Kidney epithelial cell (primary cell): ENCODE data around the gene B4GALT5. TPM values are rescaled to one million over a fixed set of nuclear protein-coding genes. Genes with fewer than 3 reads are reported as not detected.

ENCODE experiments used
- DNase-seq: peaks from one replicate; pipeline ENCODE4 v3.0.0-alpha.2; 2010; ENCODE audit warnings: low read depth
- H3K27me3 ChIP-seq: 2 replicates; pipeline ENCODE4 v1.6.0; 2011; ENCODE audit warnings: low read length; ENCODE audit not compliant: control insufficient read depth, insufficient read depth
- H3K36me3 ChIP-seq: 2 replicates; pipeline ENCODE4 v1.5.1; 2011; ENCODE audit warnings: low read length; ENCODE audit not compliant: control insufficient read depth, insufficient read depth
- H3K4me3 ChIP-seq: 2 replicates; pipeline ENCODE4 v1.5.1; 2011; ENCODE audit warnings: low read depth, mild to moderate bottlenecking, control low read depth, low read length
- CTCF ChIP-seq: IDR thresholded peaks from 2 replicates; pipeline ENCODE4 v1.5.1; 2011; ENCODE audit warnings: mild to moderate bottlenecking, moderate library complexity, low read length, control low read depth, inconsistent platforms; ENCODE audit not compliant: insufficient read depth, poor library complexity, severe bottlenecking
- total RNA-seq: library from RNA; depleted of rRNA; stranded (reverse); fragments of >200 nt; gene quantifications from 2 replicates; pipeline ENCODE4 v1.2.3, GENCODE V29; 2015

The B4GALT5 gene
- total RNA-seq, 1 donor from 2014 or later: 67.6 TPM

- Histone ChIP-seq H3K4me3 (no peak overlapping the region), H3K27me3 (no peaks in the 10 kb centered on the region), H3K36me3 (peaks cover 2% of the 10 kb centered on the region)
- TF ChIP-seq CTCF: no peak
- no peak for DNase-seq
Measured at GRCh38 chr20:49641683-49642656, 71.7 kb downstream of the B4GALT5 start.

- TF ChIP-seq CTCF: no peak
- Histone ChIP-seq H3K4me3 (no peak overlapping the region), H3K27me3 (no peaks in the 10 kb centered on the region), H3K36me3 (peaks cover 8% of the 10 kb centered on the region)
- no peak for DNase-seq
Measured at GRCh38 chr20:49637046-49637637, 76.5 kb downstream of the B4GALT5 start.

GRCh38 chr20:49636447-49636846 is 77.2 kb downstream of the B4GALT5 start:
- no peak overlapping the region for H3K4me3 ChIP-seq
- H3K36me3 ChIP-seq: peaks cover 8% of the 10 kb centered on the region
- H3K27me3 ChIP-seq: no peaks in the 10 kb centered on the region
- DNase-seq: no peak
- TF ChIP-seq CTCF: no peak

GRCh38 chr20:49635866-49636265 is 77.8 kb downstream of the B4GALT5 start:
- peaks cover 8% of the 10 kb centered on the region for H3K36me3 ChIP-seq
- TF ChIP-seq CTCF: no peak
- no peak for DNase-seq
- no peaks in the 10 kb centered on the region for H3K27me3 ChIP-seq
- H3K4me3 ChIP-seq: no peak overlapping the region

- no peak for TF ChIP-seq CTCF
- no peak for DNase-seq
- peaks cover 8% of the 10 kb centered on the region for H3K36me3 ChIP-seq
- no peaks in the 10 kb centered on the region for H3K27me3 ChIP-seq
- H3K4me3 ChIP-seq: no peak overlapping the region
Measured at GRCh38 chr20:49635166-49635565, 78.5 kb downstream of the B4GALT5 start.
